Ectodermal cell (in vitro differentiated cells): ENCODE results near the gene CROCC.

ENCODE experiments used
- H3K27ac ChIP-seq: 2 replicates; pipeline ENCODE4 v1.7.0; 2013; ENCODE audit warnings: mild to moderate bottlenecking, low read depth, low read length; ENCODE audit not compliant: insufficient read depth, poor library complexity, severe bottlenecking
- H3K27me3 ChIP-seq: 2 replicates; pipeline ENCODE4 v1.7.0; 2013; ENCODE audit warnings: mild to moderate bottlenecking, low read length; ENCODE audit not compliant: insufficient read depth, control insufficient read depth, poor library complexity, severe bottlenecking
- H3K36me3 ChIP-seq: one replicate; pipeline ENCODE4 v1.7.0; 2013; ENCODE audit warnings: low read length; ENCODE audit not compliant: control insufficient read depth, insufficient read depth
- H3K4me1 ChIP-seq: one replicate; pipeline ENCODE4 v1.7.0; 2013; ENCODE audit warnings: low read length; ENCODE audit not compliant: control insufficient read depth, insufficient read depth
- H3K4me3 ChIP-seq: 2 replicates; pipeline ENCODE4 v1.7.0; 2013; ENCODE audit warnings: low read depth, low read length, control low read depth; ENCODE audit not compliant: insufficient read depth
- H3K9me3 ChIP-seq: 2 replicates; pipeline ENCODE4 v1.7.0; 2013; ENCODE audit warnings: mild to moderate bottlenecking, low read length, moderate library complexity; ENCODE audit not compliant: control insufficient read depth
- WGBS, 2 experiments: methylation state at CpG; one replicate each; pipeline ENCODE4 v1.1.7; 2013; ENCODE audit warnings: missing lambda C conversion rate in 2 of 2; 5-methylcytosine and 5-hydroxymethylcytosine counted together

The CROCC gene

DNA sequence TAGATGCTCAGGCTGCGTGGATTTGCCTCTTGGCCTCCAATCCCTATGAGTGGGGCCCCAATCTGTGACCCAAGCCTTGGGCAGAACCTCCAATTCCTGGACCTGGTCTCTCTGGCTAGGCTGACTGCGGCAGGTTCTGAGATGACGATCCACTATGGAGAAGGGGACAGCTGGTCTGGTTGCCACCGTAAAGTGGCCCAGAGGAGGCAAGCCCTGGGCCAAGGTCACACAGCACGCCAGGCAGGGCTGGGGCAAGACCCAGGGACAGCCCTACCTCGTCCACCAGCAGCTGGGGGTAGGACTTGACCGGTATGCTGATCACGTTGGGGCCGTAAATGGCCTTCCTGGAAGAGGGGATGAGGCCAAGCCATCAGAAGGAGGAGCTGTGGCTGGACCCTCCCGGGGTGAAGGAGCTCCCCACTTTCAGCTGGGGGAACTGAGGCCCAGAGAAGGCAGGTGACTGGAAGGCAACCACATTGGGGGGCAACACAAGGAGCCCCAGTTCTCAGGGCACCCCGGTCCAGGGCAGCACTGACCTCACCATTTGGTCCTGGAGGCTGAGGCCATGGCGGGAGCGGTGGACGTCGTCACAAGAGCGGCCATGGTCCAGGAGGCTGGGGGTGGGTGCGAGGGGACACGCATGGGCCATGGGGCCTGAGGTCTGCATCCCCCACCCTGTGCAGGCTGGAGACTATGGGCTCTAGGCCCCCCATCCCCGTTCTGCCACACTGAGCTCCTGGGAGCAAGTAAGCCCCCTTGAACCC lies 80.2 kb downstream of the CROCC start:
- H3K36me3 ChIP-seq: peaks cover 17% of the 10 kb centered on the region
- no peak overlapping the region for H3K27ac ChIP-seq
- no peaks in the 10 kb centered on the region for H3K9me3 ChIP-seq
- H3K4me1 ChIP-seq: no peaks in the 10 kb centered on the region
- 93 to 94% methylated on average over 19 of the region's 19 CpGs for WGBS, 2 experiments
- no peak overlapping the region for H3K4me3 ChIP-seq
- H3K27me3 ChIP-seq: no peaks in the 10 kb centered on the region

DNA sequence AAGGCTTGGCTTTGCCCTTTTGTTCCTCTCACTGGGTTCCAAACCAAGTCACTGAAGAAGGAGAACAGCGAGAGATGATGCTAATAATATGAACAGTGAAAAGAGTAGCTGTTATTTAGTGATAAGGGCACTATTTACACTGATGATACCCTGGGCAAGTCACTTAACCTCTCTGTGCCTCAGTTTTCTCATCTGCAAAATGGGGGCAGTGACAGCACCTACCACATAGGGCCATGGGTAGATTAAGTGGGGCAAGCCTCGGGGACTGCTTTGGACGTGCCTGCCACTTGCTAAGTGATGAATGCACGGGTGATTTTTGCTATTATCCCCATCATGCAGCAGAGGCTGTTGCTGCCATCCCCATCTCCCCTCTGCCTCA lies 80.8 kb downstream of the CROCC start:
- 96 to 97% methylated on average over 4 of the region's 4 CpGs for WGBS, 2 experiments

DNA sequence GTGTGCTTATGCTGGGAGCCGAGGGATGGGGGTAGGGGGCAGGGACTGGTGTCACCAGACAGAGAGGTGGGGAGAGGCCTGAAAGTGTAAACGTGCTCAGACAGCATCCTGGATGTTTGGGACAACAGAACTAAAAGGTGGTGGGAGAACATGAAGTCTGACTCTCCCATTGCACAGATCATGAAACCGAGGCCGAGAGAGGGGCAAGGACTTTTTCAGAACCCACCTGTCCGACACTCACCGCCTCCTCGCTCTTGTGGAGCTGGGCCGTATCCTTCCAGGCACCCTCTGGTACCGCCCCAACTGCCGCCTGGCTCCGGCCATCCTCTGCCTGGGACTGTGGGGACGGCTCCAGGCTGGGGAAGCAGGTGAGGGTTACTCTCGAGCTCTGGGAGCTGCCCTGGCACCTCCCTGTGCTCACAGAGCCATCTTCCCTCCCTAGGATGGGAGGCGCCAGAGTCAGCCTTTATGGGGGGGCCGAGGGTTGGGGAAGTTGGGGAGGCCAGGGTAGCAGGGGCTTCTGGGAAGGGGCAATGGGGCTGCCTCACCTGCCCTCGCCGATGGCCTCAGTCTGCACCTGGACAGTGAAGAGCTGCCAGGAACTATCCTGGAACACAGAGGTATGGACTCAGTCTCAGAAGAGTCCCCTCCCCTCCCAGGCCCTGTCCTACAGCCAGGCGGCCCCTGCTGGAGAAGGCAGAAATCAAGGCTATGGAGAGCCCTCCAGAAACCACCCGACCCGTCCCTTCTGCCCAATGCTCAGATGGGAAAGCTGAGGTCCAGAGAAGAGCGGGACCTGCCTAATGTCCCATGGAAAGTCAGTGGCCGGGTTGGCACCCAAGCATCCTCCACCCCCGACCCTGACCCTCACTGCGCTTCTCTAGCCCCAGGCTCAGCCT lies 83.0 kb downstream of the CROCC start:
- WGBS, 2 experiments: 94 to 95% methylated on average over 24 of the region's 24 CpGs

More for the DNA sequence above, 80.8 kb downstream of the CROCC start:
- no peak overlapping the region for H3K4me3 ChIP-seq
- no peak overlapping the region for H3K27ac ChIP-seq
- no peaks in the 10 kb centered on the region for H3K27me3 ChIP-seq
- no peaks in the 10 kb centered on the region for H3K4me1 ChIP-seq
- no peaks in the 10 kb centered on the region for H3K9me3 ChIP-seq
- H3K36me3 ChIP-seq: peaks cover 17% of the 10 kb centered on the region

DNA sequence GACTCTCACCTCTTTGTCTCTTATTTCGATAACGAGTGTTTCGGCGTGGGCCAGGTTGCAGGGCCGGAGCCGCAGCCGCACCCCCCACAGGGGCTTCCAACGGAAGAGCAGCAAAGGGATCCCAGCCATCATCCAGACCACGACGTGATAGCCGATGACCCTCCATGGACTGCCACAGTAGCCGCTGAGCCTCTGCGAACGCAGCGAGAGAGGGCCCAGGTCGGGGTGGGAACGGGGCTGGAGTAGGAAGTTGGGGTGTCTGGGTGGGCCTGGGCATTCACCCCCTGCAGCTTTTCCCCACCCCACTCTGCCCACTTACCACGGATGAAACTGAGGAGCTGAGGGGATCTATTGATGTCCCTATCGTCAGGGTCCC lies 83.6 kb downstream of the CROCC start:
- Histone ChIP-seq H3K9me3 (no peaks in the 10 kb centered on the region), H3K36me3 (peaks cover 17% of the 10 kb centered on the region)
- 95 to 96% methylated on average over 19 of the region's 19 CpGs for WGBS, 2 experiments

More for the DNA sequence above, 83.0 kb downstream of the CROCC start:
- H3K36me3 ChIP-seq: peaks cover 17% of the 10 kb centered on the region
- no peak overlapping the region for H3K4me3 ChIP-seq
- no peak overlapping the region for H3K27ac ChIP-seq
- H3K4me1 ChIP-seq: no peaks in the 10 kb centered on the region
- no peaks in the 10 kb centered on the region for H3K9me3 ChIP-seq
- H3K27me3 ChIP-seq: no peaks in the 10 kb centered on the region

DNA sequence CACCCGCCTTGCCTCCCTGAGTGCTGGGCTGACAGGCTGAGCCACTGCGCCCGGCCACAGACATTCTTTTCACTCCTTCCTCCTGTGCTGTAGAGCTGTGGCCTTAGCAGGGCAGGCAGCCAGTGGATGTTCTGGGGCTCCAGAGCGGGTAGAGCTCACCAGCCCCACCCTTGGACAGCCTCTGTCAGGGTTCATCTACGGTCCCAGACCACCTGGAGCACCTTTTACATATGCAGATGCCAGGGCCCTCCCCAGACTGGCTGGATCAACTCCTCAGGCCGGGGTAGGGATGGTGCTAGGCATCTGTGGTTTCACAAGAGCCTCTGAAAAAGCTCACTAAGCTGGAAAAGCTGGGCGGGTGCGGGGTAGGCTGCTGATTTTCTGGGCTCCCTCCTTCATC lies 85.4 kb downstream of the CROCC start:
- Histone ChIP-seq H3K27ac (no peak overlapping the region), H3K27me3 (peaks cover 9% of the 10 kb centered on the region), H3K4me3 (no peak overlapping the region), H3K9me3 (no peaks in the 10 kb centered on the region), H3K4me1 (peaks cover 7% of the 10 kb centered on the region), H3K36me3 (peaks cover 17% of the 10 kb centered on the region)
- WGBS, 2 experiments: 60 to 62% methylated on average over 8 of the region's 8 CpGs

More for the DNA sequence above, 83.6 kb downstream of the CROCC start:
- Histone ChIP-seq H3K27ac (no peak overlapping the region), H3K4me1 (no peaks in the 10 kb centered on the region), H3K4me3 (no peak overlapping the region), H3K27me3 (peaks cover under 1% of the 10 kb centered on the region)

DNA sequence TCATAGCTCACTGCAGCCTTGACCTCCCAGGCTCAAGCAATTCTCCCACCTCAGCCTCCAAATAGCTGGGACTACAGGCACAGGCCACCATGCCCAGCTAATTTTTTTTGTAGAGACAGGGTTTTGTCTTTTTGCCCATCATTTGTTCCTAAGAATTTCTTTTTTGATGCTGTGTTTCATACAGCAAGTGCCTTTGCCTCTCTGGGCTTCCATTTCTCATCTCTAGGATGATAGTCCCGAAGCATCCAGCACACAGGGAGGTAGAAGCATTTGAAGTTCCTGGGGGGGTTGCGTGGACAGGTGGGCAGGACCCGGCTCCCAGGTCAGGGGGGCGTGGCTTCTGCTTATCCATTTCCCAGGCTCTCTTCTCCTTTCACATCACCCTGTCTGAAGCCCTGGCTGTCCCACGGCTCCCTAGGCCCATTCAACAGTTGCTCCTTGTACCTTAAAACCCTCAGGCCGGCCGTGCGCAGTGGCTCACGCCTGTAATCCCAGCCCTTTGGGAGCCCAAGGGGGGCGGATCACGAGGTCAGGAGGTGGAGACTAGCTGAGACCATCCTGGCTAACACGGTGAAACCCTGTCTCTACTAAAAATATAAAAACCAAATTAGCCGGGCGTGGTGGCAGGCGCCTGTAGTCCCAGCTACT lies 86.6 kb downstream of the CROCC start:
- Histone ChIP-seq H3K9me3 (no peaks in the 10 kb centered on the region), H3K27ac (no peak overlapping the region)
- 86 to 87% methylated on average over 15 of the region's 15 CpGs for WGBS, 2 experiments

DNA sequence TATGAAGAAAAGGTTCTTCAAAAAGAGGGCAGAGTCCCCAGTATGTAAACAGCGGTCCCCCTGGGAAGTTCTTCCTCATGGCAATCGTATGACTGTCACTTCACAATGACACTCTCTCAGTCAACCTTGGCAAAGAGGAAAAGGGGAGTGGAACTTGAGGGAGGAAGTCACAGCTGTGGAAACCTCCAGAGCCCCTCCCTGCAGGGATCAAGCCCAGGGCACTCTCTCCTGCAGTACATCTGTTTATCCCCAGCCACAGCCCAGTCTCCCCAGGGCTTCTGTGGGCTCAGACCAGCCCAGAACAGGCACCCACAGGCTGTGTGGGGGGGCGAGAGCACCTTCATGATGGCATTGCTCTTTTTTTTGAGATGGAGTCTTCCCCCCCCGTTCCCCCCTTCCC lies 88.0 kb downstream of the CROCC start:
- peaks cover 3% of the 10 kb centered on the region for H3K36me3 ChIP-seq
- WGBS, 2 experiments: 77 to 82% methylated on average over 3 to 4 of the region's 4 CpGs
- H3K27ac ChIP-seq: no peak overlapping the region
- H3K27me3 ChIP-seq: peaks cover 9% of the 10 kb centered on the region
- no peaks in the 10 kb centered on the region for H3K9me3 ChIP-seq
- peaks cover 21% of the 10 kb centered on the region for H3K4me1 ChIP-seq
- H3K4me3 ChIP-seq: no peak overlapping the region

More for the DNA sequence above, 86.6 kb downstream of the CROCC start:
- Histone ChIP-seq H3K4me1 (peaks cover 19% of the 10 kb centered on the region), H3K36me3 (peaks cover 11% of the 10 kb centered on the region), H3K4me3 (no peak overlapping the region), H3K27me3 (peaks cover 9% of the 10 kb centered on the region)

DNA sequence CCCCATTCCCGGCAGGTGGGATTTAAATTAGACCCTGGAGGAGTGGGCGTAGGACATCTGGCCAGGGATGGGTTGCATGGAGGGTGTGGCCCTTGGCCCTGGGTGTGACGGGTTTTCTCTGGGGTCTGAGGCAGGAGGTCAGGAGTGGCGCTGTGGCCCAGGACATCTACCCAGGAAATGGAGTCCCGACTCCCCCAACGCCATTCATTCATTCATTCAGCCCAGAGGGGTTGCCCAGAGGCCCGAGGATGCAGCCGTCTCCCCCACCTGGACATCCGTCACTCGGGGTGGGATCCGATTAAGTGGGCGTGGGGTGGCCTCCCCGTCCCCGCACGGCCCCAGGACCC lies 89.3 kb downstream of the CROCC start:
- Histone ChIP-seq H3K27ac (no peak overlapping the region), H3K27me3 (peaks cover 9% of the 10 kb centered on the region), H3K4me3 (peak overlapping the region; percentile 81), H3K9me3 (no peaks in the 10 kb centered on the region), H3K4me1 (peaks cover 21% of the 10 kb centered on the region), H3K36me3 (no peaks in the 10 kb centered on the region)
- WGBS, 2 experiments: 2% methylated on average over 15 of the region's 15 CpGs

DNA sequence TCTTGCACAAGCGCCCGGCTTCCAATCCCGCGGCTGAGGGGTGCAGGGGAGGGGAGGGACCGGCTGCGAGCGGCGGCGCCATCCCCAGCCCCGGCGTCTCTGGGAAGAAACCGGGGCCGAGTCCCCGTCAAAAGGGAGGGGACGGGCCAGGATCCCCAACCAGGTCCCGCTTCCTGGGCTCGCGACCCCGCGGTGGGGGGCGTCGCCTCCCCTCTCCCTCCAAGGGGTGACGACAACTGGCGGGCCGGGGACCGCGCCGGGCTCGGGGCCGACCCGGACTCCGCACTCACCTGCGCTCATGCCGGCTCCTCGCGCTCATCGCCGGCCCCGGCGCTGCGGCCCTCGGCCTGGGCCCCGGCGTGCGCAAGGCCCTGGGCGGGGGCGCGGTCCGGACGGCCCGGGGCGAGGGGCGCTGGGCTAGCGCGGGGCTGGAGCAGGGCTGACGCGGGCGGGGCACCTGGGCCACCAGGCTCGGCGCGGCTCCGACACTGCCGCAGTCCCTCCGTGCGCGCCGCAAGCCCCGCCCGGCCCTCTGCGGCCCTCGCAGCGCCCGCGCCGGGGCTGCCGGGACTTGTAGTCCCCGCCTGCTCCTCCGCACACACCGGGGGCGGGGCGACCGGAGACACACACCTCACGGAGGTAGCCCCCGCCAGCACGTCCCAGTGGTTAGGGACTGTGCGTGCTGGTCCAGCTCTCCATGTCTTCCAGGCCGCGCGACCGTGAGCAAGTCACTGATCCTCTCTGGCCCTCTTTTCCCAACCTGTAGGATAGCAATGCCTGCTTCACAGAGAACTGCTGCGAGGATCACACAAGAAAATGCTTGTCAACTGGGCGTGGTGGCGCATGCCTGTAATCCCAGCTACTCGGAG lies 89.9 kb downstream of the CROCC start, which contains the start of gene ATP13A2:
Gene ATP13A2, minus strand, starts transcription at position 490 of the 869 bp plus-strand sequence. Its CDS starts 190 bp downstream, at position 300.
- H3K4me1 ChIP-seq: peaks cover 21% of the 10 kb centered on the region
- H3K27ac ChIP-seq: no peak within 1 kb of the TSS
- H3K27me3 ChIP-seq: peaks cover 9% of the 10 kb centered on the region
- peak within 1 kb of the TSS; percentile 81 for H3K4me3 ChIP-seq
- WGBS, 2 experiments: 2 to 3% methylated on average over 94 of the region's 94 CpGs
- H3K9me3 ChIP-seq: no peaks in the 10 kb centered on the region
- H3K36me3 ChIP-seq: no peaks in the 10 kb centered on the region
